ENCODE data around the gene NRSN2.
A peak's percentile ranks its signal among the peaks of the same experiment; 100 is the strongest.

The NRSN2 gene

DNA sequence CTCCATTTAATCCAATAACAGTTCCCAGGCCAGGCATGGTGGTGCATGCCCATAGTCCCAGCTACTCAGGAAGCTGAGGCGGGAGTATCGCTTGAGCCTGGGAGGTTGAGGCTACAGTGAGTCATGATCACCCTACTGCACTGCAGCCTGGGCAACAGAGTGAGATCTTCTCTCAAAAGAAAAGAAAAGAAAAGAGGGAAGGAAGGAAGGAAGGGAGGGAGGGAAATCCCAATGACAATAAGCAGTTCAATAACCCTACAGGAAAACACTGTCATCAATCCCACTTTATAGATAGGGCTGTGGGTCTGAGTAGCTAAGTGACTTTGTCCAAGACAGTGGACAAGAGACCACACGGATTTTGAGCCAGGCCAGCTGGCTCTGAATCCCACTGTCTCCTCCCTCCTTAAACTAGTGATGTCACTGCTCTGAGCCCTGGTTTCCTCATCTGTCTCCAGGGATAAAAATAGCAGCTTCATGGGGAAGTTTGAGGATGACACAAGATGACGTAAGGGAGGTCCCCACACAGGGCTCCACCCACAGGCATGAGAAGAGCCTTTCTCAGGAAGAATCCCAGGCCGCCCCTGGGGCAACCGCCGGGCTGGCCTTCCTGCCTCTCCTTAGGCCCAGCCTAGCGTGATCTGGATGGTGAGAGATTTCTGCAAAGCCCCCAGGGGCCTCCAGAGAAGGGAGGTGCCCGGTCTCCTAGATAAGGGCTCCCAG is 26.4 kb downstream of the NRSN2 start:
- H3K27ac ChIP-seq (ENCODE audit: low read depth, low read length): peak overlapping the region; percentile 20
- H3K27me3 ChIP-seq (ENCODE audit: insufficient read depth, low read length): no peaks in the 10 kb centered on the region
- H3K4me2 ChIP-seq (ENCODE audit: low read length): no peak overlapping the region
- H3K4me3 ChIP-seq (ENCODE audit: low read depth, low read length): no peak overlapping the region
- peak overlapping the region; percentile 73 for H4K8ac ChIP-seq (ENCODE audit: low read depth, low read length)
- peak overlapping the region; percentile 85 for H2BK12ac ChIP-seq (ENCODE audit: low read length)
- peak overlapping the region; percentile 76 for H2BK120ac ChIP-seq (ENCODE audit: insufficient read depth, low read length, poor library complexity)
- H2AFZ ChIP-seq (ENCODE audit: insufficient read depth, low read length, poor library complexity): no peak overlapping the region
- peaks cover 1% of the 10 kb centered on the region for H3K79me2 ChIP-seq (ENCODE audit: control insufficient read depth, insufficient read depth, low read length, poor library complexity)
- no peaks in the 10 kb centered on the region for H3K9me3 ChIP-seq (ENCODE audit: insufficient read depth, low read depth, low read length)
- peak; percentile 57 to 62 for DNase-seq
- peaks cover 30 to 42% of the 10 kb centered on the region in 2 experiments for H3K4me1 ChIP-seq (ENCODE audit: control insufficient read depth in 1 of 2, insufficient read depth in 2 of 2, low read length in 2 of 2)
- no peaks in the 10 kb centered on the region for H3K36me3 ChIP-seq (ENCODE audit: control insufficient read depth in 1 of 2, insufficient read depth in 2 of 2, low read length in 2 of 2)
- H3K18ac ChIP-seq (ENCODE audit: low read length): peak overlapping the region; percentile 39
- peak overlapping the region; percentile 6 for H4K12ac ChIP-seq (ENCODE audit: low read depth, low read length)
- peak overlapping the region; percentile 45 for H3K14ac ChIP-seq (ENCODE audit: low read length)
- H3K23ac ChIP-seq (ENCODE audit: low read length): no peak overlapping the region
- peaks cover 34% of the 10 kb centered on the region for H3K79me1 ChIP-seq (ENCODE audit: low read length)
- H2BK5ac ChIP-seq (ENCODE audit: low read depth, low read length, poor library complexity): peak overlapping the region; percentile 74
- H3K9ac ChIP-seq (ENCODE audit: low read length): no peak overlapping the region
- H4K91ac ChIP-seq (ENCODE audit: low read depth, low read length): peak overlapping the region; percentile 70
- no CpG with 5 or more reads among the region's 9 CpGs for WGBS (ENCODE audit: extremely low coverage, insufficient coverage, insufficient read length)
- peak overlapping the region; percentile 8 for H3K4ac ChIP-seq (ENCODE audit: low read depth, low read length)
- H2AK5ac ChIP-seq (ENCODE audit: low read length): peak overlapping the region; percentile 75

DNA sequence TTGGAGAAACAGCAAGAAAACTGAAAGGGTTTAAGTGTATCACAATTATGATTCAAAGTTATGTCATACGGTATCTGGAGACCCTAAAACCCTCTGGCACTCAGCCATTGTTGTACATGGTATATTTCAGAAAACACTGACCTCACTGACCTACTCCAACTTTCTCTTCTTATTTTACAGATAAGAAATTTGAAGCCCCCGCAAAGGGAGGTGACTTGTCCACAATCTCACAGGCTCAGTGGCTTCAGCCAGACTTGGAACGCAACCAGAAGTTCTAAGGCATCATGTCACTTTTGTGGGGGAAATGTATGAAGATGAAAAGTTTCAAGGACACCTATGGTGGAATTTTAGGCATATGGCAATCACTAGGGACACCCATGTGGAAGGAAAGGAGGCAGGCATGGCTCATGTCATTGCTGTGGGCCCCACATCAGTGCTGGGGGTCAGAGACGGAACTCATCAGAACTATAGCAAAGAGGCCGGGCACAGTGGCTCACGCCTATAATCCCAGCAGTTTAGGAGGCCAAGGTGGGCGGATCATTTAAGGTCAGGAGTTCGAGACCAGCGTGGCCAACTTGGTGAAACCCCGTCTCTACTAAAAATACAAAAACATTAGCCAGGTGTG is 28.5 kb downstream of the NRSN2 start:
- Histone ChIP-seq H2BK120ac (ENCODE audit: insufficient read depth, low read length, poor library complexity) (no peak overlapping the region), H2BK12ac (ENCODE audit: low read length) (peak overlapping the region; percentile 42), H2BK5ac (ENCODE audit: low read depth, low read length, poor library complexity) (no peak overlapping the region), H3K4ac (ENCODE audit: low read depth, low read length) (no peak overlapping the region), H3K9ac (ENCODE audit: low read length) (no peak overlapping the region), H3K79me2 (ENCODE audit: control insufficient read depth, insufficient read depth, low read length, poor library complexity) (peaks cover 2% of the 10 kb centered on the region), H3K4me2 (ENCODE audit: low read length) (no peak overlapping the region), H2AK5ac (ENCODE audit: low read length) (no peak overlapping the region), H3K4me3 (ENCODE audit: low read depth, low read length) (no peak overlapping the region), H4K12ac (ENCODE audit: low read depth, low read length) (no peak overlapping the region), H4K8ac (ENCODE audit: low read depth, low read length) (no peak overlapping the region), H3K14ac (ENCODE audit: low read length) (no peak overlapping the region), H3K9me3 (ENCODE audit: insufficient read depth, low read depth, low read length) (no peaks in the 10 kb centered on the region), H4K91ac (ENCODE audit: low read depth, low read length) (peak overlapping the region; percentile 19), H3K27me3 (ENCODE audit: insufficient read depth, low read length) (no peaks in the 10 kb centered on the region), H3K18ac (ENCODE audit: low read length) (peak overlapping the region; percentile 11), H3K27ac (ENCODE audit: low read depth, low read length) (no peak overlapping the region), H2AFZ (ENCODE audit: insufficient read depth, low read length, poor library complexity) (no peak overlapping the region), H3K36me3 (ENCODE audit: control insufficient read depth in 1 of 2, insufficient read depth in 2 of 2, low read length in 2 of 2) (no peaks in the 10 kb centered on the region), H3K79me1 (ENCODE audit: low read length) (peaks cover 29% of the 10 kb centered on the region), H3K4me1 (ENCODE audit: control insufficient read depth in 1 of 2, insufficient read depth in 2 of 2, low read length in 2 of 2) (peaks cover 23 to 30% of the 10 kb centered on the region in 2 experiments), H3K23ac (ENCODE audit: low read length) (no peak overlapping the region)
- no peak for DNase-seq
- no CpG with 5 or more reads among the region's 10 CpGs for WGBS (ENCODE audit: extremely low coverage, insufficient coverage, insufficient read length)

- H3K4ac ChIP-seq (ENCODE audit: low read depth, low read length): no peak overlapping the region
- no peak overlapping the region for H3K14ac ChIP-seq (ENCODE audit: low read length)
- no peak overlapping the region for H4K8ac ChIP-seq (ENCODE audit: low read depth, low read length)
- H3K79me1 ChIP-seq (ENCODE audit: low read length): peaks cover 29% of the 10 kb centered on the region
- no peak overlapping the region for H3K4me2 ChIP-seq (ENCODE audit: low read length)
- WGBS (ENCODE audit: extremely low coverage, insufficient coverage, insufficient read length): no CpG with 5 or more reads among the region's 2 CpGs
- no peak overlapping the region for H3K4me3 ChIP-seq (ENCODE audit: low read depth, low read length)
- H2BK5ac ChIP-seq (ENCODE audit: low read depth, low read length, poor library complexity): no peak overlapping the region
- no peak overlapping the region for H3K18ac ChIP-seq (ENCODE audit: low read length)
- no peak overlapping the region for H2AFZ ChIP-seq (ENCODE audit: insufficient read depth, low read length, poor library complexity)
- H4K91ac ChIP-seq (ENCODE audit: low read depth, low read length): peak overlapping the region; percentile 19
- no peaks in the 10 kb centered on the region for H3K27me3 ChIP-seq (ENCODE audit: insufficient read depth, low read length)
- DNase-seq: no peak
- no peaks in the 10 kb centered on the region for H3K9me3 ChIP-seq (ENCODE audit: insufficient read depth, low read depth, low read length)
- H3K79me2 ChIP-seq (ENCODE audit: control insufficient read depth, insufficient read depth, low read length, poor library complexity): peaks cover 5% of the 10 kb centered on the region
- no peak overlapping the region for H2BK12ac ChIP-seq (ENCODE audit: low read length)
- H3K36me3 ChIP-seq (ENCODE audit: control insufficient read depth in 1 of 2, insufficient read depth in 2 of 2, low read length in 2 of 2): no peaks in the 10 kb centered on the region
- H2AK5ac ChIP-seq (ENCODE audit: low read length): no peak overlapping the region
- no peak overlapping the region for H4K12ac ChIP-seq (ENCODE audit: low read depth, low read length)
- H3K4me1 ChIP-seq (ENCODE audit: control insufficient read depth in 1 of 2, insufficient read depth in 2 of 2, low read length in 2 of 2): peaks cover 17 to 25% of the 10 kb centered on the region in 2 experiments
- H2BK120ac ChIP-seq (ENCODE audit: insufficient read depth, low read length, poor library complexity): no peak overlapping the region
- H3K9ac ChIP-seq (ENCODE audit: low read length): no peak overlapping the region
- no peak overlapping the region for H3K27ac ChIP-seq (ENCODE audit: low read depth, low read length)
- H3K23ac ChIP-seq (ENCODE audit: low read length): no peak overlapping the region
These were observed 29.2 kb downstream of the NRSN2 start for GRCh38 chr20:376089-376488.

GRCh38 chr20:376750-377149 is 29.8 kb downstream of the NRSN2 start:
- peaks cover 28% of the 10 kb centered on the region for H3K79me1 ChIP-seq (ENCODE audit: low read length)

More at GRCh38 chr20:376750-377149, 29.8 kb downstream of the NRSN2 start:
- H4K91ac ChIP-seq (ENCODE audit: low read depth, low read length): no peak overlapping the region
- H3K23ac ChIP-seq (ENCODE audit: low read length): no peak overlapping the region
- no peak overlapping the region for H2BK12ac ChIP-seq (ENCODE audit: low read length)
- H3K4me2 ChIP-seq (ENCODE audit: low read length): no peak overlapping the region
- peaks cover 15 to 21% of the 10 kb centered on the region in 2 experiments for H3K4me1 ChIP-seq (ENCODE audit: control insufficient read depth in 1 of 2, insufficient read depth in 2 of 2, low read length in 2 of 2)
- no peak overlapping the region for H2AK5ac ChIP-seq (ENCODE audit: low read length)
- H3K27ac ChIP-seq (ENCODE audit: low read depth, low read length): no peak overlapping the region
- no peak overlapping the region for H4K12ac ChIP-seq (ENCODE audit: low read depth, low read length)
- no peaks in the 10 kb centered on the region for H3K9me3 ChIP-seq (ENCODE audit: insufficient read depth, low read depth, low read length)
- H3K18ac ChIP-seq (ENCODE audit: low read length): no peak overlapping the region
- no peak overlapping the region for H2BK5ac ChIP-seq (ENCODE audit: low read depth, low read length, poor library complexity)
- no CpG with 5 or more reads among the region's 2 CpGs for WGBS (ENCODE audit: extremely low coverage, insufficient coverage, insufficient read length)
- no peak overlapping the region for H3K4me3 ChIP-seq (ENCODE audit: low read depth, low read length)
- H3K9ac ChIP-seq (ENCODE audit: low read length): no peak overlapping the region
- H3K36me3 ChIP-seq (ENCODE audit: control insufficient read depth in 1 of 2, insufficient read depth in 2 of 2, low read length in 2 of 2): no peaks in the 10 kb centered on the region
- H3K27me3 ChIP-seq (ENCODE audit: insufficient read depth, low read length): no peaks in the 10 kb centered on the region
- no peak overlapping the region for H3K4ac ChIP-seq (ENCODE audit: low read depth, low read length)
- no peak overlapping the region for H2AFZ ChIP-seq (ENCODE audit: insufficient read depth, low read length, poor library complexity)
- H3K79me2 ChIP-seq (ENCODE audit: control insufficient read depth, insufficient read depth, low read length, poor library complexity): peaks cover 10% of the 10 kb centered on the region
- DNase-seq: no peak
- H2BK120ac ChIP-seq (ENCODE audit: insufficient read depth, low read length, poor library complexity): no peak overlapping the region
- H4K8ac ChIP-seq (ENCODE audit: low read depth, low read length): no peak overlapping the region
- H3K14ac ChIP-seq (ENCODE audit: low read length): no peak overlapping the region

Data from trophoblast cell (in vitro differentiated cells and primary cell).